HEK293 (cell line): ENCODE data around the gene RILPL1.

Experiments
- CTCF ChIA-PET: fragments of 350-600 bp; formaldehyde crosslinking; extraction: SDS; loops from one replicate; lab custom pipeline; 2021; ENCODE audit warnings: antibody characterized with exemption; lab: Yijun Ruan, JAX
- POLR2A ChIA-PET: fragments of 300-600 bp; formaldehyde crosslinking; extraction: SDS; loops from one replicate; lab custom pipeline; 2020; ENCODE audit warnings: antibody characterized with exemption, inconsistent platforms; lab: Yijun Ruan, JAX
- H3K27ac ChIP-seq: fragments of 200-500 bp; sonication (Bioruptor generic); 2 replicates; pipeline ENCODE4 v1.5.1; 2014; ENCODE audit warnings: low read depth, low read length, control low read depth, inconsistent platforms; ENCODE audit errors: extremely low read depth
- H3K36me3 ChIP-seq, 2 experiments: fragments of 200-500 bp in 1 of 2; sonication (Bioruptor generic) in 1 of 2; 1 replicate in 1 of 2; 2 replicates in 1 of 2; pipeline ENCODE4 v1.5.1; 2014 to 2017; ENCODE audit warnings: inconsistent platforms in 2 of 2, low read length in 2 of 2; ENCODE audit not compliant: control insufficient read depth in 2 of 2, insufficient read depth in 1 of 2
- H3K4me1 ChIP-seq: fragments of 200-500 bp; sonication (Bioruptor generic); 2 replicates; pipeline ENCODE4 v1.5.1; 2014; ENCODE audit warnings: mild to moderate bottlenecking, low read length, inconsistent platforms; ENCODE audit not compliant: control insufficient read depth, insufficient read depth
- H3K4me3 ChIP-seq: 2 replicates; pipeline ENCODE4 v1.5.1; 2011; ENCODE audit warnings: low read depth, mild to moderate bottlenecking, control low read depth, low read length, moderate library complexity
- H3K9me3 ChIP-seq: fragments of 200-500 bp; sonication (Bioruptor generic); 2 replicates; pipeline ENCODE4 v1.5.1; 2014; ENCODE audit warnings: low read depth, low read length, inconsistent platforms; ENCODE audit not compliant: control insufficient read depth, insufficient read depth
- BCL11B ChIP-seq: fragments of 450-650 bp; formaldehyde crosslinking; IDR thresholded peaks from 2 replicates; pipeline ENCODE4 v1.5.1; 2016; ENCODE audit warnings: low read depth, missing biosample characterization, missing genetic modification characterization
- GLIS1 ChIP-seq: fragments of 450-650 bp; formaldehyde crosslinking; IDR thresholded peaks from 2 replicates; pipeline ENCODE4 v1.5.1; 2016; ENCODE audit warnings: missing biosample characterization, missing genetic modification characterization
- ZNF10 ChIP-seq: fragments of 450-650 bp; formaldehyde crosslinking; IDR thresholded peaks from 2 replicates; pipeline ENCODE4 v1.5.1; 2017; ENCODE audit warnings: missing biosample characterization, missing genetic modification characterization
- ZNF518A ChIP-seq: fragments of 450-650 bp; formaldehyde crosslinking; conservative IDR thresholded peaks from 2 replicates; pipeline ENCODE4 v1.5.1; 2016; ENCODE audit warnings: low read depth, missing biosample characterization, missing genetic modification characterization
- TF ChIP-seq, protein P1 (sequence below): fragments of 450-650 bp; formaldehyde crosslinking; IDR thresholded peaks from 2 replicates; pipeline ENCODE4 v1.5.1; 2016; ENCODE audit warnings: missing biosample characterization, missing genetic modification characterization
- TF ChIP-seq, protein P2 (sequence below): fragments of 450-650 bp; formaldehyde crosslinking; IDR thresholded peaks from 2 replicates; pipeline ENCODE4 v1.5.1; 2016; ENCODE audit warnings: missing biosample characterization, missing genetic modification characterization

Gene RILPL1

GRCh38 chr12:123427036-123427769 is 106.3 kb downstream of the RILPL1 start:
- Histone ChIP-seq H3K9me3 (no peaks in the 10 kb centered on the region), H3K27ac (no peak overlapping the region), H3K4me3 (no peak overlapping the region), H3K4me1 (no peaks in the 10 kb centered on the region), H3K36me3 (peaks cover 0 to 20% of the 10 kb centered on the region in 2 experiments; a peak in 2 of 3 replicates)
- ChIA-PET CTCF (interaction anchor here (0.6 kb wide), 1 partner anchor 63 kb away, joined by 3 read pairs; no protein-coding TSS in a partner anchor), POLR2A (interaction anchor here (0.5 kb wide), 1 partner anchor 16 kb away, joined by 5 read pairs; no protein-coding TSS in a partner anchor)
- TF ChIP-seq, protein P1, sequence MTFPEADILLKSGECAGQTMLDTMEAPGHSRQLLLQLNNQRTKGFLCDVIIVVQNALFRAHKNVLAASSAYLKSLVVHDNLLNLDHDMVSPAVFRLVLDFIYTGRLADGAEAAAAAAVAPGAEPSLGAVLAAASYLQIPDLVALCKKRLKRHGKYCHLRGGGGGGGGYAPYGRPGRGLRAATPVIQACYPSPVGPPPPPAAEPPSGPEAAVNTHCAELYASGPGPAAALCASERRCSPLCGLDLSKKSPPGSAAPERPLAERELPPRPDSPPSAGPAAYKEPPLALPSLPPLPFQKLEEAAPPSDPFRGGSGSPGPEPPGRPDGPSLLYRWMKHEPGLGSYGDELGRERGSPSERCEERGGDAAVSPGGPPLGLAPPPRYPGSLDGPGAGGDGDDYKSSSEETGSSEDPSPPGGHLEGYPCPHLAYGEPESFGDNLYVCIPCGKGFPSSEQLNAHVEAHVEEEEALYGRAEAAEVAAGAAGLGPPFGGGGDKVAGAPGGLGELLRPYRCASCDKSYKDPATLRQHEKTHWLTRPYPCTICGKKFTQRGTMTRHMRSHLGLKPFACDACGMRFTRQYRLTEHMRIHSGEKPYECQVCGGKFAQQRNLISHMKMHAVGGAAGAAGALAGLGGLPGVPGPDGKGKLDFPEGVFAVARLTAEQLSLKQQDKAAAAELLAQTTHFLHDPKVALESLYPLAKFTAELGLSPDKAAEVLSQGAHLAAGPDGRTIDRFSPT = no peak
- TF ChIP-seq BCL11B (tag by site-specific recombination) = no peak
- TF ChIP-seq, protein P2, sequence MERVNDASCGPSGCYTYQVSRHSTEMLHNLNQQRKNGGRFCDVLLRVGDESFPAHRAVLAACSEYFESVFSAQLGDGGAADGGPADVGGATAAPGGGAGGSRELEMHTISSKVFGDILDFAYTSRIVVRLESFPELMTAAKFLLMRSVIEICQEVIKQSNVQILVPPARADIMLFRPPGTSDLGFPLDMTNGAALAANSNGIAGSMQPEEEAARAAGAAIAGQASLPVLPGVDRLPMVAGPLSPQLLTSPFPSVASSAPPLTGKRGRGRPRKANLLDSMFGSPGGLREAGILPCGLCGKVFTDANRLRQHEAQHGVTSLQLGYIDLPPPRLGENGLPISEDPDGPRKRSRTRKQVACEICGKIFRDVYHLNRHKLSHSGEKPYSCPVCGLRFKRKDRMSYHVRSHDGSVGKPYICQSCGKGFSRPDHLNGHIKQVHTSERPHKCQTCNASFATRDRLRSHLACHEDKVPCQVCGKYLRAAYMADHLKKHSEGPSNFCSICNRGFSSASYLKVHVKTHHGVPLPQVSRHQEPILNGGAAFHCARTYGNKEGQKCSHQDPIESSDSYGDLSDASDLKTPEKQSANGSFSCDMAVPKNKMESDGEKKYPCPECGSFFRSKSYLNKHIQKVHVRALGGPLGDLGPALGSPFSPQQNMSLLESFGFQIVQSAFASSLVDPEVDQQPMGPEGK (tag by site-specific recombination) = no peak
- no peak for TF ChIP-seq ZNF518A (tag by site-specific recombination)
- no peak for TF ChIP-seq GLIS1 (tag by site-specific recombination)

GRCh38 chr12:123421314-123421713 is 112.2 kb downstream of the RILPL1 start:
- Histone ChIP-seq H3K9me3 (no peaks in the 10 kb centered on the region), H3K4me1 (no peaks in the 10 kb centered on the region), H3K36me3 (peaks cover 0 to 23% of the 10 kb centered on the region in 2 experiments; a peak in 2 of 3 replicates), H3K4me3 (no peak overlapping the region), H3K27ac (no peak overlapping the region)
- CTCF ChIA-PET = no interaction called here
- no peak for TF ChIP-seq ZNF10 (tag by site-specific recombination)
- POLR2A ChIA-PET = interaction anchor here (0.7 kb wide), 1 partner anchor 37 kb away, joined by 4 read pairs; the partner anchor contains the start of gene SNRNP35
